HG03378 (cell line): ENCODE results near the gene PDF.

ENCODE experiments used
- ATAC-seq: cut with Tn5 transposase; IDR thresholded peaks from one replicate; pipeline ENCODE4 v1.9.1; 2021; ENCODE audit warnings: mild to moderate bottlenecking, moderate library complexity; ENCODE audit not compliant: unreplicated experiment

Gene PDF

GRCh38 chr16:69339289-69340094, 9.1 kb upstream of the PDF start, which contains the start of the genes COG8 and NIP7:
TSS of gene COG8 (minus strand) at chr16:69339564. CDS start at chr16:69339552, 12 bp downstream.
TSS of gene NIP7 (plus strand) at chr16:69339772. CDS start at chr16:69339830, 58 bp downstream.
- peak; percentile 82 for ATAC-seq

- ATAC-seq: no peak
These were observed 8.3 kb upstream of the PDF start for GRCh38 chr16:69338557-69339288.

GRCh38 chr16:69334696-69335095, 4.3 kb upstream of the PDF start:
- no peak for ATAC-seq

- no peak for ATAC-seq
These were observed 761 bp downstream of the PDF start for GRCh38 chr16:69329369-69330285.

- ATAC-seq: no peak
These were observed 1.5 kb downstream of the PDF start for GRCh38 chr16:69328854-69329316.

- no peak for ATAC-seq
These were observed 2.6 kb downstream of the PDF start for GRCh38 chr16:69327585-69328310.

GRCh38 chr16:69326172-69326873, 4.1 kb downstream of the PDF start:
- no peak for ATAC-seq

GRCh38 chr16:69325784-69326171, 4.6 kb downstream of the PDF start:
- no peak for ATAC-seq

- no peak for ATAC-seq
These were observed 5.7 kb downstream of the PDF start for GRCh38 chr16:69324585-69325253.

- no peak for ATAC-seq
These were observed 6.3 kb downstream of the PDF start for GRCh38 chr16:69324013-69324531.

- no peak for ATAC-seq
These were observed 7.0 kb downstream of the PDF start for GRCh38 chr16:69323415-69323814.

- ATAC-seq: no peak
These were observed 8.0 kb downstream of the PDF start for GRCh38 chr16:69322343-69322742.

GRCh38 chr16:69321080-69321479, 9.3 kb downstream of the PDF start:
- ATAC-seq: no peak

- no peak for ATAC-seq
These were observed 9.7 kb downstream of the PDF start for GRCh38 chr16:69320740-69321073.

- ATAC-seq: no peak
These were observed 10.3 kb downstream of the PDF start for GRCh38 chr16:69319826-69320739.

GRCh38 chr16:69319381-69319780, 11.0 kb downstream of the PDF start:
- ATAC-seq: no peak

GRCh38 chr16:69318911-69319289, 11.5 kb downstream of the PDF start:
- no peak for ATAC-seq
